Hematopoietic multipotent progenitor cell (in vitro differentiated cells): ENCODE data around the gene THEM4. TPM values are rescaled to one million over a fixed set of nuclear protein-coding genes. Genes with fewer than 3 reads are reported as not detected.

Source experiments
- DNase-seq, 3 donors: peaks; one replicate each; pipeline ENCODE4 v3.0.0-alpha.2; 2011 to 2015; ENCODE audit warnings: low read depth in 2 of 3, low spot score in 2 of 3
- total RNA-seq: library from RNA; depleted of rRNA; stranded (reverse); fragments of >200 nt; gene quantifications from one replicate; pipeline ENCODE4 v1.2.3, GENCODE V29; 2012

THEM4 gene
- total RNA-seq: 18.3 TPM

- peak; percentile 59 to 97 (median 94) for DNase-seq
These were observed at the start of gene THEM4 for GRCh38 chr1:151909167-151910149. Gene THEM4, minus strand, starts transcription at chr1:151909511. Its CDS starts 53 bp downstream, at chr1:151909458.

GRCh38 chr1:151958959-151959358 lies 49.6 kb upstream of the THEM4 start:
- DNase-seq: no peak

DNA sequence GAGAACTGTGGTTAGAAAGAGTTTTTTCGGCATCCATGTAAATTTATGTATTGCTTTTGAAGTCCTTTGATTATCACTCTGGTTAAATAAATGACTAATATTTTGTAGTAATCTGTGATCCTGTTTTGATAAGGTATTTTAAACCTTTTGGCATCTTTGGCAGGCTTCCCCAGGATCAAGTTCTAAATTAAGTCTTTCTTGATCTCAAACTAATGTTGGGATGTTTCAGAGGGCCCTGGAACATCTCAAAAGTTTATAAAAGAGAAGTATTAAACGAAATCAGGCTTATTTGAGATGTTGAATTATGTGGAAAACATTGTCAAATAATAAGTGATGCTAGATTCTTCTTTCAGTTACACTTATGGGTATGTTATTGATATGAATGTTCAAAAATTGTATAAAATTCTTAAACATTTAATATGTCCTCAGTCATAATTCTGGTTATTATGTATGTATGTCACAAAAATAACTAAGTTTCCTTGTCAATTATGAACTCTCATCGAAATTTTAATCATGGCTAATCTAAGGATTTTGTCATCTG lies 47.7 kb upstream of the THEM4 start:
- no peak for DNase-seq

DNA sequence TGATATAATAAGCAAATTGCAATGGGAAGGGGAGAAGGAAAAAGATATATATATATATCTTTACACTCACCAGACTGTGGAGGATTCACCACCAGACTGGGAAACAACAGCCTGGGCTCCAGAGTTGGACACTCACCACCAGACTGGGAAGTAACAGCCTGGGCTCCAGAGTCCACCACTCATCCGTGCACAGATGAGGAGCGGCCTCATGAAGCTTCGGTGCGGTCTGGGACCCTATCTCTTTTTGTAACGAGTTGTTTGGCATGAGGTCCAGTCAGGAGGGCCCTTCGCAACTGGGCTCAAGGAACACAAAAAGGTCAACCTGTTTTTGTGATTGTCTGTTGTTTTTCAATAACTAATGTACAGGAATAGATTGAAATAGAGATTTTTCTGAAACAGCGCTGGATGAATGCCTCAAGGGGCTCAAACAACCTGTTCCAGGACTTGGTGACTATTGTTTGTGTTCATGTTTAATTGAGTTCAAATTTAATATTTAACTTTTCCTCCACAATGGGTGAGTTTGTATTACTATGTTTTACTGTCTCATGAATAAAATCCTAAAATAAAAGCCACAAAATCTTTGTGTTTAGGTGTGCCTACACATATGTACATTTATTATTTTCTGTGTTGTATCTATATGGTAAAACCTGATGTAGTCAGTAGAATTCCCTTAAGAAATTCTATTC lies 44.2 kb upstream of the THEM4 start:
- DNase-seq: no peak

DNA sequence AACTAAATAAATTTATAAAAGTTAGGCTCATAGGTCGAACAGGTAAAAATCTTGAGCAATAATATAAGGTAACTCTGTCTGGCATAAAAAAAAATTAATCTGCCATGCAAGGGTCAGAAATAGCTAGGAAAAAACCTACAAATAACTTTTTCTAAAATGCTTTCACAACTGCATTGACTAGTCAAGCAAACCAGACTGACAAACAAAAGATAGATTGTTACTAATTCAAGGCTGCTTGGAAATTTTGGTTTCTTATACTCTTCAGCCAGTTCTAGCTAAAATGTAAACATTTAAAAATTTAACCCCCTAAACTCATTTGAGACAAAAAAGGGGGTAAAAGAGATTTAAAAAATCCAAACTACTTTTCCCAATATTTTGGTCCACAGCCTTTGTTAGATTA lies 43.5 kb upstream of the THEM4 start:
- no peak for DNase-seq

DNA sequence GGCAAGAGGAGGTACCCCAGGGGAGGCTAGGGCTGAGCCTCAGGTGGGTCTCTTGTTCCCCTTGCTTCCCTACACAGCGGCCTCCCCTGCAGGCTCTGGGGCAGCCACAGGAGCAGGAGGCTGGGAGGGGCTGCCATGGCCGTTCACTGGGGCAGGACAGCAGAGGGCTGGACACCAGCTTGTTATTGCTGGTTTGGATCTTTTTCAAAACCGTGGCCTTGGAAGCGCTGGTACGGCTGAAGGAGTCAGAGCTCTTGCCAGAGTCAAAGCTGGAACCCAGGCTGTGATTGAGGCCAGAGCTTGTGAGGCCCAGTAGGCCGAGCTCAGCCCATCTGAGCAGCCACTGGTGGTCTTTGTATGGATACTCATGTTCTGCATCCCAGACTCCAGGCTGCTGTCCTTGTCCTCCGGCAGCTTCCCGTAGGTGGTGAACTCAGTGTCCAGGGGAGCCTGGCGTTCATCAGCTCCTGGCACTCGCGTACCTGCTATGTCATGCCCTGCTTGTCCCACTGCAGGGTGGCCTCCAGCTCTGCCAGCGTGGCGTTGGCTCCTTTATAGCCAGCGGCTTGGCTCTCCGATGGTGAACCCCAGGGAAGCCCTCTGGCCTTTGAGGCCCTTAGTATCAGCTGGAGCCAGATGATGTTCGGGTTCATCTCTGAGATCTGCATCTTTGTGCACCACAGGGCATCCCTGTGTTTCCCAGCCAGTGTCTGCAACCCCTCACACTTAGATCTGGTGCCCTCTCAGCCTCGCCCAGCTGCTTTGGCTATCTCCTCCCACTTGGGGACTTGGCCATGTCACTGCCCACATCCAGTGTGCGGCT lies 40.3 kb upstream of the THEM4 start:
- DNase-seq: no peak

GRCh38 chr1:151948506-151948905 lies 39.2 kb upstream of the THEM4 start:
- no peak for DNase-seq

DNA sequence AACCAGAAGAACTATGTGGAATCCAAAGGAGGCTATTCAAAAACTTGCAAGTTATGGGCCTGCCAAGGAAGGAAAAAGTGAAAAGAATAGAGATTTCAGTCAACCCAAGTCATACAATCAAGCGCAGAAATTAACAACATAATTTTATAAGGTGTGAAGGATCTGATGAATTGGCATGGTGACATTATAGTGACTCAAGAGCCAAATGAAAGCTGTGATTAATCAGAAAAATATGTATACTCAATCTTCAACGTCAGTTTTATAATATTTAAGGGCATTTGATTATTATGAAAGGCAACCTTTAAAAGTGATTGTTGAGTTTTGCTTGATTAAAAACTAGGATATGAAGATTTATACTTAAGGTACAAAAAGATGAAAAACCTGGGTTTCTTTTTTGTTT lies 37.8 kb upstream of the THEM4 start:
- DNase-seq: no peak

DNA sequence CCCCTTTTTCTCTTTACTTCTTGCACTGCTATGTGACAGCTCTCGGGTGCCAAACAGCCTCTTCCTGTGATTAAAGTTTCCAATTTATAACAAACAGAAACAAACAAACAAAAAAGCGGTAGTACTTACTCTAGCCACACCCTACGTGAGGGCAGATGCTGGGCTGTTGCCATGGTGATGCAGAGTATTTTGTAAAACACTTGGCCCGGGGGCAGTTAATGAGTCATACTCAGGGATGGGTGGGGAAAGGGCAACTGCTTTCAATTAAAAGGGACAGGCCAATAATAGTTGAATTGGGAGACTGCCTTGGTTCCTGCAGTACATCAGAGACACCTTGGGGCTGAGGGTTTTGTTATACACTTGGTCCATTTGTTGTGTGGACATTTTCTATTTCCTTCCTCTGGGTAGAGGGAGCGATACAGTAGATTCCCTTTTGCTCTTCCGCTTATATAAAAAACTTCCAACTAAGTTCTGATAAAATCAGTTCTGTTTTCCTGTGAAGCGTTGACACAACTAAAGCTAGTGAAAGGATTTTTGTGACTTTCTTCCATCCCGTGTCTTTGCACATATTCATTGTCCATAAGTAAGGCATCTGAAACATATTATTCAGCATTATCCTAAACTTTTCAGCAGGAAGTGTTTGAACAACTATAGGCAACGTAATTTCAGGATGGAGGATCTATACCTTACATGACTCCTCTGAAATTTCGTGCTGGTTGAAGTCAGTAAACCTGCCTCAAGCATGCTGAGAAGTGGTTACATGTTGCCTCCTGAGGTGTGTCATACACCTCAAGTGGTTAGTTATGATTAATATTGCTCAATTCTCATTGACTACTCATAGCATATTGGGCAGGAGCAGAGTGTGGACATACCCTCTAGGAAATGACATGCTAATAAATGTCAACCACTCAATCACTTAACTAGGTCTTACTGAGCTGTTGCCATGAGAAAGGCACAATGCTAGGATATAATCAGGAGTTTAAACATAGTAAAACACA lies 36.7 kb upstream of the THEM4 start:
- DNase-seq: peak; percentile 63 to 99 (median 98)

GRCh38 chr1:151944857-151945575 lies 35.7 kb upstream of the THEM4 start:
- DNase-seq: no peak

GRCh38 chr1:151944126-151944856 lies 35.0 kb upstream of the THEM4 start:
- DNase-seq: no peak

- no peak for DNase-seq
These were observed 34.3 kb upstream of the THEM4 start for GRCh38 chr1:151943591-151943990.

- no peak for DNase-seq
These were observed 33.6 kb upstream of the THEM4 start for GRCh38 chr1:151942882-151943281.

- no peak for DNase-seq
These were observed 31.2 kb upstream of the THEM4 start for GRCh38 chr1:151940541-151940940.

DNA sequence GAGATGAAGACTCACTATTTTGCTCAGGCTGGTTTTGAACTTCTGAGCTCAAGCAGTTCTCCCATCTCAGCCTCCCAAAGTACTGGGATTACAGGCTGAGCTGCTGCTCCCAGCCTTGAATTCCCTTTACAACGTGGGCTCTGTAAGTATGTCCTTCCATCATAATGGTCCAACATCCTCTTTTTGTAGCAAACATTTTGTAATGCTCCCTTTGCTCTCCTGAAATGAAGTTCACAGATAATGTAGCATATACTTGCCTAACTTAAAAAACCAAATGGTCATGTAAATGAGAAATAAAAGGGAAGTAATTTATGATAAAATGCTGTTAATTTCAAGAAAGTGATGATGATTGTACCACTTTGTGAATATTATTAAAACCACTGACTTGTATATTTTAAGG lies 30.5 kb upstream of the THEM4 start:
- DNase-seq: no peak

GRCh38 chr1:151939141-151939540 lies 29.8 kb upstream of the THEM4 start:
- no peak for DNase-seq

DNA sequence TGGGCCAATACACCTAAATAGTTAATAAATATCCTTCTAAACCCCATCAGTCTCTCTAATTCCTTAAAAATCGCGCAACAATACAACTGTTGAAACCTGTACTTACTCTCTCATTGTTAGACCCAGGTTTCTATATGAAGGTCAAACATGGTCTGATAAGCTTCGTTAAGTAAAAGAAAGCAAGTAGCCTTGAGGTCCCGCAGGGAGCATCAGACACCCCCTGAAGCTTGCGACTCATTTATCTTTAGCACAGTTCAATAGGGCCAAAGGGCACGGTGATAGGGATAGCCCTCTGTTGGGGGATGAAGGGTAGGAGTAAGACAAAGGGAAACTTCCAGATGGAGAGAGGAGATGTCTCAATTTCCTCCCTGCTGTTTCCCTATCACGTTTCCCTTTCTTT lies 27.3 kb upstream of the THEM4 start:
- no peak for DNase-seq
